ENCODE measurements around the gene TAF12. TPM values are rescaled to one million over a fixed set of nuclear protein-coding genes. Genes with fewer than 3 reads are reported as not detected.
"Not testable (repeated sequence)": the region's sequence is repeated elsewhere in the genome, so short reads cannot be mapped to it uniquely, and the experiment has no call there.

The TAF12 gene
- total and polyA plus RNA-seq, 10 of the 15 experiments (the other 5 are each of a cell fraction or from before 2014, with no cell fraction given), result 18.3 to 43.3 (median 28.6) TPM

DNA sequence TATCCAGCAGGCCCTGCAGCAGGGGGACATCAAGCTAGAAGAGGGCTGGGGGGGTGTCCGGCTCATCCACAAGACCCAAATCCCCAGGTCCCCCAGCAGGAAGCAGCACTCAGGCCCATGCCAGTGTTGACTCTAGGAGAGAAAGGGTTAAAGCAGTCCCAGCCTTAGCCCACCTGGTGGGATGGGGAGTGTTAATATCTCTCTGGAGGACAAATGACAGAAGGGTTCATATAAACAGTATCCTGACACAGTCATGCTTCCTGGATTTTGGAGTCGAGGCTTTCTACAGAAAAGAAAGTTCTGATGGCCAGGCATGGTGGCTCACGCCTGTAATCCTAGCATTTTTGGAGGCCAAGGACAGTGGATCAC lies 48.9 kb downstream of the TAF12 start:
- H3K4me3 ChIP-seq; SMC1A ChIA-PET (ENCODE audit: uncharacterized antibody, unreplicated experiment); RAD21 ChIA-PET (ENCODE audit: unreplicated experiment); POLR2A ChIA-PET; H3K4me1 ChIP-seq (ENCODE audit: control insufficient read depth, insufficient read depth, low read length); FAIRE-seq; H3K36me3 ChIP-seq (ENCODE audit: control insufficient read depth in 2 of 2, insufficient read depth in 2 of 2, low read length in 1 of 2); DNase-seq (ENCODE audit: low read depth, low spot score); H3K79me2 ChIP-seq (ENCODE audit: control insufficient read depth, insufficient read depth, low read length); H3K9me3 ChIP-seq (replicated peaks; ENCODE audit: control insufficient read depth, insufficient read depth, low read length); H3K4me2 ChIP-seq (ENCODE audit: control insufficient read depth, insufficient read depth); BruUV-seq (replicated peaks); CTCF ChIA-PET; H3K9ac ChIP-seq (ENCODE audit: control insufficient read depth, insufficient read depth, low read length); H4K20me1 ChIP-seq (ENCODE audit: control insufficient read depth, insufficient read depth); H2AFZ ChIP-seq (ENCODE audit: control insufficient read depth, low read depth, low read length); H3K27me3 ChIP-seq (replicated peaks in 1 of 2; ENCODE audit: control insufficient read depth in 2 of 2, insufficient read depth in 2 of 2, low read length in 1 of 2); in situ Hi-C loops (cut with MboI); H3K27ac ChIP-seq (ENCODE audit: control insufficient read depth, insufficient read depth); ATAC-seq; intact Hi-C loops (cut with micrococcal nuclease; ENCODE audit: unreplicated experiment): not testable (repeated sequence)
- 96% methylated on average over 3 of the region's 3 CpGs for WGBS (ENCODE audit: insufficient coverage, insufficient replicate concordance, low lambda C conversion rate, missing lambda C conversion rate)

DNA sequence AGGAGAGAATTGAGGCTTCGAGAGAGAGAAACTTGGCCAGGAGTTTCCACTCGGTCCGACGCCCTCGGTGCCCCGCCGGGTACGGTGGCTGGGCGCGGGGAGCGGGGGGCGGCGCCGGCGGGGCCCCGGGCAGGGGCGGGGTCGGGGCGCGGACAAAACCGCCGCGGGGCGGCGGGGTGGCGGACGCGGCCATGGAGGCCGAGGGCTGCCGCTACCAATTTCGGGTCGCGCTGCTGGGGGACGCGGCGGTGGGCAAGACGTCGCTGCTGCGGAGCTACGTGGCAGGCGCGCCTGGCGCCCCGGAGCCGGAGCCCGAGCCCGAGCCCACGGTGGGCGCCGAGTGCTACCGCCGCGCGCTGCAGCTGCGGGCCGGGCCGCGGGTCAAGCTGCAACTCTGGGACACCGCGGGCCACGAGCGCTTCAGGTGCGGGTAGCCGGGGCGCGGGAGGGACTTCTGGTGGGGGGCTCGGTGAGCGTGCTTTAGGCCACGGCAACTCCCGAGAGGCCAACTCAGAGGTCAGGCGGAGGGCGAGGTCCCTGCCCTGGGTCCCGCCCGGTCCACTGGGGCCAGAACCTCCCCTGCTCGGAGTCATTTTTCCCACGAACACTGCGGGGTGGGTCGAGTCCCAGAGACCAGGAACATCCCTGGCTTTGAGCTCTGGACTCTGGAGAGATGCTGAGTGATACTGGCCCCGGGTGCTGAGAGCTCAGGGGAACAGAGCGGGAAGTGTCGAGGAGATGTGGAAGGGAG lies 50.4 kb downstream of the TAF12 start:
- H2AFZ ChIP-seq (ENCODE audit: control insufficient read depth, low read depth, low read length), result peak overlapping the region; percentile 72
- WGBS (ENCODE audit: insufficient coverage, insufficient replicate concordance, low lambda C conversion rate, missing lambda C conversion rate), result 58% methylated on average over 16 of the region's 81 CpGs
- FAIRE-seq (no peak), ATAC-seq (peak; percentile 74), DNase-seq (ENCODE audit: low read depth, low spot score) (no peak)
- H3K4me3 ChIP-seq, result peak overlapping the region; percentile 51; the same call in 1 of the 2 replicates
- in situ Hi-C loops (cut with MboI) (no loop called here), intact Hi-C loops (cut with micrococcal nuclease; ENCODE audit: unreplicated experiment) (no loop called here)
- no peaks in the 10 kb centered on the region for H4K20me1 ChIP-seq (ENCODE audit: control insufficient read depth, insufficient read depth)
- BruUV-seq (replicated peaks), result no TSS peak
- H3K4me2 ChIP-seq (ENCODE audit: control insufficient read depth, insufficient read depth), result peak overlapping the region; percentile 82
- POLR2A ChIA-PET, result interaction anchor here (0.5 to 1.3 kb wide), 7 partner anchors 8 to 357 kb away, joined by 3 to 7 read pairs (median 4); partner anchors contain the start of gene ATP5IF1
- H3K27ac ChIP-seq (ENCODE audit: control insufficient read depth, insufficient read depth), result no peak overlapping the region
- no peaks in the 10 kb centered on the region for H3K79me2 ChIP-seq (ENCODE audit: control insufficient read depth, insufficient read depth, low read length)
- RAD21 ChIA-PET (ENCODE audit: unreplicated experiment), result interaction anchor here (0.7 to 0.9 kb wide), 2 partner anchors 10 to 12 kb away, joined by 3 to 5 read pairs; no protein-coding TSS in a partner anchor
- SMC1A ChIA-PET (ENCODE audit: uncharacterized antibody, unreplicated experiment), result interaction anchor here (0.7 to 1.3 kb wide), 4 partner anchors 8 to 41 kb away, joined by 3 to 5 read pairs (median 3); no protein-coding TSS in a partner anchor
- H3K4me1 ChIP-seq (ENCODE audit: control insufficient read depth, insufficient read depth, low read length), result no peaks in the 10 kb centered on the region
- H3K27me3 ChIP-seq (replicated peaks in 1 of 2; ENCODE audit: control insufficient read depth in 2 of 2, insufficient read depth in 2 of 2, low read length in 1 of 2), result no peaks in the 10 kb centered on the region
- CTCF ChIA-PET, result interaction anchor here (0.7 to 1.3 kb wide), 5 partner anchors 9 to 73 kb away, joined by 3 to 4 read pairs (median 3); no protein-coding TSS in a partner anchor
- no peak overlapping the region for H3K9ac ChIP-seq (ENCODE audit: control insufficient read depth, insufficient read depth, low read length)
- H3K36me3 ChIP-seq (ENCODE audit: control insufficient read depth in 2 of 2, insufficient read depth in 2 of 2, low read length in 1 of 2), result no peaks in the 10 kb centered on the region
- no peaks in the 10 kb centered on the region for H3K9me3 ChIP-seq (replicated peaks; ENCODE audit: control insufficient read depth, insufficient read depth, low read length)
- peak in 1 of 2 experiments; percentile 40; a peak in 1 of 4 replicates for TF ChIP-seq BHLHE40 (IDR thresholded peaks at IDR 0.05; ENCODE audit: borderline replicate concordance in 1 of 2, low read depth in 2 of 2, low read length in 1 of 2)
- 0 out of 2 replicates have a peak, but pooled peaks have one; percentile 28 for TF ChIP-seq ZSCAN29 (IDR thresholded peaks at IDR 0.05)
- TF ChIP-seq FOXM1 (IDR thresholded peaks at IDR 0.05; ENCODE audit: low read depth, low read length), result no peak
- TF ChIP-seq GATAD2B (conservative IDR thresholded peaks at IDR 0.05; ENCODE audit: low read depth), result peak; percentile 79
- TF ChIP-seq PML (IDR thresholded peaks at IDR 0.05; ENCODE audit: low read length), result no peak
- TF ChIP-seq DPF2 (IDR thresholded peaks at IDR 0.05), result peak; percentile 50; the same call in 1 of the 2 replicates
- peak; percentile 73; the same call in 1 of the 2 replicates for TF ChIP-seq LARP7 (IDR thresholded peaks at IDR 0.05)
- TF ChIP-seq IKZF1 (conservative IDR thresholded peaks at IDR 0.05), result peak; percentile 42
- TF ChIP-seq, protein P1, sequence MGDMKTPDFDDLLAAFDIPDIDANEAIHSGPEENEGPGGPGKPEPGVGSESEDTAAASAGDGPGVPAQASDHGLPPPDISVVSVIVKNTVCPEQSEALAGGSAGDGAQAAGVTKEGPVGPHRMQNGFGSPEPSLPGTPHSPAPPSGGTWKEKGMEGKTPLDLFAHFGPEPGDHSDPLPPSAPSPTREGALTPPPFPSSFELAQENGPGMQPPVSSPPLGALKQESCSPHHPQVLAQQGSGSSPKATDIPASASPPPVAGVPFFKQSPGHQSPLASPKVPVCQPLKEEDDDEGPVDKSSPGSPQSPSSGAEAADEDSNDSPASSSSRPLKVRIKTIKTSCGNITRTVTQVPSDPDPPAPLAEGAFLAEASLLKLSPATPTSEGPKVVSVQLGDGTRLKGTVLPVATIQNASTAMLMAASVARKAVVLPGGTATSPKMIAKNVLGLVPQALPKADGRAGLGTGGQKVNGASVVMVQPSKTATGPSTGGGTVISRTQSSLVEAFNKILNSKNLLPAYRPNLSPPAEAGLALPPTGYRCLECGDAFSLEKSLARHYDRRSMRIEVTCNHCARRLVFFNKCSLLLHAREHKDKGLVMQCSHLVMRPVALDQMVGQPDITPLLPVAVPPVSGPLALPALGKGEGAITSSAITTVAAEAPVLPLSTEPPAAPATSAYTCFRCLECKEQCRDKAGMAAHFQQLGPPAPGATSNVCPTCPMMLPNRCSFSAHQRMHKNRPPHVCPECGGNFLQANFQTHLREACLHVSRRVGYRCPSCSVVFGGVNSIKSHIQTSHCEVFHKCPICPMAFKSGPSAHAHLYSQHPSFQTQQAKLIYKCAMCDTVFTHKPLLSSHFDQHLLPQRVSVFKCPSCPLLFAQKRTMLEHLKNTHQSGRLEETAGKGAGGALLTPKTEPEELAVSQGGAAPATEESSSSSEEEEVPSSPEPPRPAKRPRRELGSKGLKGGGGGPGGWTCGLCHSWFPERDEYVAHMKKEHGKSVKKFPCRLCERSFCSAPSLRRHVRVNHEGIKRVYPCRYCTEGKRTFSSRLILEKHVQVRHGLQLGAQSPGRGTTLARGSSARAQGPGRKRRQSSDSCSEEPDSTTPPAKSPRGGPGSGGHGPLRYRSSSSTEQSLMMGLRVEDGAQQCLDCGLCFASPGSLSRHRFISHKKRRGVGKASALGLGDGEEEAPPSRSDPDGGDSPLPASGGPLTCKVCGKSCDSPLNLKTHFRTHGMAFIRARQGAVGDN (IDR thresholded peaks at IDR 0.05), result peak; percentile 63; the same call in 1 of the 2 replicates

All from GM12878 (cell line).